Naive thymus-derived CD4-positive, alpha-beta T cell (primary cell): ENCODE results near the gene SLC46A1. TPM values are rescaled to one million over a fixed set of nuclear protein-coding genes. Genes with fewer than 3 reads are reported as not detected.

ENCODE experiments used
- ATAC-seq: fragments of 150-1000 bp; cut with Tn5 transposase; 2 replicates; pipeline ENCODE4 v1.10.0; 2021; ENCODE audit warnings: mild to moderate bottlenecking, moderate library complexity
- CTCF ChIA-PET: fragments of 350-600 bp; sonication (Branson Sonifier 250); formaldehyde crosslinking; loops from one replicate; lab custom pipeline; 2021; ENCODE audit warnings: antibody characterized with exemption; lab: Charles Lee
- POLR2A ChIA-PET: fragments of 350-600 bp; sonication (Branson Sonifier 250); formaldehyde crosslinking; loops from one replicate; lab custom pipeline; 2021; ENCODE audit warnings: antibody characterized with exemption, inconsistent platforms; lab: Charles Lee
- DNase-seq, 9 donors: peaks; one replicate each; pipeline versions ENCODE4 v3.0.0 to v3.0.0-alpha.2; 2020 to 2022; ENCODE audit warnings: mixed read lengths in 1 of 9
- H3K27ac ChIP-seq: one replicate; pipeline ENCODE4 v1.7.0; 2013; ENCODE audit warnings: mild to moderate bottlenecking, low read depth, low read length, moderate library complexity
- H3K27me3 ChIP-seq, 2 donors: one replicate each; pipeline ENCODE4 v1.7.0; 2013; ENCODE audit warnings: low read length in 2 of 2, mild to moderate bottlenecking in 2 of 2, moderate library complexity in 2 of 2; ENCODE audit not compliant: control insufficient read depth in 2 of 2, insufficient read depth in 2 of 2
- H3K36me3 ChIP-seq, 3 experiments: 1 replicate in 2 of 3; 2 replicates in 1 of 3; pipeline ENCODE4 v1.7.0; 2013; ENCODE audit warnings: low read length in 3 of 3, mild to moderate bottlenecking in 3 of 3, moderate library complexity in 1 of 3; ENCODE audit not compliant: insufficient read depth in 3 of 3, control insufficient read depth in 2 of 3
- H3K4me1 ChIP-seq, 2 donors: one replicate each; pipeline ENCODE4 v1.7.0; 2013; ENCODE audit warnings: low read length in 2 of 2, mild to moderate bottlenecking in 2 of 2, moderate library complexity in 1 of 2; ENCODE audit not compliant: control insufficient read depth in 2 of 2, insufficient read depth in 2 of 2
- H3K4me3 ChIP-seq: 2 replicates; pipeline ENCODE4 v1.7.0; 2013; ENCODE audit warnings: mild to moderate bottlenecking, low read length
- H3K9me3 ChIP-seq, 3 experiments: 1 replicate in 2 of 3; 2 replicates in 1 of 3; pipeline ENCODE4 v1.7.0; 2013; ENCODE audit warnings: low read length in 3 of 3; ENCODE audit not compliant: control insufficient read depth in 2 of 3
- H3K27ac Mint-ChIP-seq, 9 donors: one replicate each; pipeline ENCODE4 v1.8.0; 2020 to 2022; ENCODE audit warnings: mixed read lengths in 9 of 9, mild to moderate bottlenecking in 8 of 9, moderate library complexity in 5 of 9, inconsistent platforms in 2 of 9
- H3K27me3 Mint-ChIP-seq, 5 donors: one replicate each; pipeline ENCODE4 v1.8.0; 2021 to 2022; ENCODE audit warnings: mixed read lengths in 5 of 5, mild to moderate bottlenecking in 1 of 5
- H3K36me3 Mint-ChIP-seq, 5 donors: one replicate each; pipeline ENCODE4 v1.8.0; 2020 to 2022; ENCODE audit warnings: mixed read lengths in 5 of 5, mild to moderate bottlenecking in 3 of 5, inconsistent platforms in 1 of 5
- H3K4me1 Mint-ChIP-seq, 7 donors: one replicate each; pipeline ENCODE4 v1.8.0; 2020 to 2022; ENCODE audit warnings: mixed read lengths in 7 of 7, mild to moderate bottlenecking in 3 of 7, inconsistent platforms in 1 of 7
- H3K4me3 Mint-ChIP-seq, 10 donors: one replicate each; pipeline ENCODE4 v1.8.0; 2020 to 2022; ENCODE audit warnings: mild to moderate bottlenecking in 10 of 10, mixed read lengths in 10 of 10, moderate library complexity in 6 of 10, inconsistent platforms in 2 of 10
- H3K9me3 Mint-ChIP-seq, 11 donors: one replicate each; pipeline ENCODE4 v1.8.0; 2020 to 2022; ENCODE audit warnings: mixed read lengths in 11 of 11, mild to moderate bottlenecking in 4 of 11, inconsistent platforms in 1 of 11, moderate library complexity in 1 of 11
- intact Hi-C, 2 donors: fragments of 100-400 bp; cut with micrococcal nuclease; formaldehyde crosslinking; loops; one replicate each; pipeline ENCODE4 v1.15.1; 2023
- polyA plus RNA-seq, 2 donors: library from polyadenylated mRNA; unstranded; fragments of 300-500 nt; fragmentation: Illumina TruSeq; gene quantifications; one replicate each; pipeline ENCODE4 v1.2.3, GENCODE V29; 2021
- total RNA-seq, 6 experiments: library from RNA in 5 of 6; stranded (reverse) in 5 of 6; gene quantifications; 1 replicate in 5 of 6; 2 replicates in 1 of 6; pipeline ENCODE4 v1.2.3 and lab custom pipeline; 2021 to 2026

The SLC46A1 gene
- total and polyA plus RNA-seq, 7 experiments from 2014 or later: 1.8 to 5.1 (median 3.3) TPM

GRCh38 chr17:28416703-28417311 is 10.8 kb upstream of the SLC46A1 start:
- Histone ChIP-seq H3K9me3 (no peaks in the 10 kb centered on the region), H3K27ac (no peak overlapping the region), H3K36me3 (no peaks in the 10 kb centered on the region), H3K4me1 (no peaks in the 10 kb centered on the region), H3K27me3 (no peaks in the 10 kb centered on the region), H3K4me3 (no peak overlapping the region)
- Mint-ChIP-seq H3K4me3 (peak overlapping the region in 1 of 10 donors; percentile 12), H3K9me3 (peaks cover 0 to 2% (median 0%) of the 10 kb centered on the region in 11 donors), H3K27me3 (peaks cover 0 to 27% (median 8%) of the 10 kb centered on the region in 5 donors), H3K4me1 (peaks cover 0 to 6% (median 4%) of the 10 kb centered on the region in 7 donors), H3K27ac (no peak overlapping the region), H3K36me3 (no peaks in the 10 kb centered on the region)
- ChIA-PET POLR2A (interaction anchor here (0.7 to 1.5 kb wide), 4 partner anchors 59 to 504 kb away, joined by 3 to 5 read pairs (median 4); partner anchors contain the start of genes IFT20 and TNFAIP1), CTCF (interaction anchor here (0.7 to 2.0 kb wide), 12 partner anchors 10 to 611 kb away, joined by 3 to 15 read pairs (median 4); partner anchors contain the start of genes POLDIP2, SLC46A1, TMEM97 and VTN)
- DNase-seq (peak; percentile 18 to 58 (median 40)), ATAC-seq (peak; percentile 89)
- intact Hi-C loops: loop anchor here (1.0 to 5.0 kb wide), 7 partner anchors 35 to 612 kb away; partner anchors contain the start of genes IFT20 (in 1 of the 2), SARM1 (in 1 of the 2), TMEM97 (in 1 of the 2) and TNFAIP1 (in 1 of the 2)

DNA sequence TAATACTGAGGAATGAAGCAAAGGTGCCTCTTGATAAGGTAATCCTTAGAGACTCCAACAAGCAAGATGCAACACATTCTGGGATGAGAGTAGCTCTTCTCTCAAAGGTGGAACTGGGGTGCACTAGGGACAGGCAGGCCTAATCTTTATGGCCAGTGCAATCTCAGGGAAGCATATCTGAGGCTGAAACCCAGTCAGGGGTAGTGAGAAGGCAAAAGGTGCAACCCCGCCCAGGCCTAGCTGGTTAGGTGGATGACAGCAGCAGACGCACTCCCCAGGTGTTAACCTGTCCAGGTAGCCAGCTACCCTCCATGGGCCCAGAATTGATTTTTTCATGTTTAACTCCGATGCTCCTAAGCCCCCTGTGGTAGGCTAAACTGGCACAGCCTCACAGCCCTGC is 9.9 kb upstream of the SLC46A1 start:
- no peaks in the 10 kb centered on the region for H3K36me3 Mint-ChIP-seq
- Histone ChIP-seq H3K27me3 (no peaks in the 10 kb centered on the region), H3K9me3 (no peaks in the 10 kb centered on the region), H3K4me1 (no peaks in the 10 kb centered on the region), H3K27ac (no peak overlapping the region), H3K36me3 (no peaks in the 10 kb centered on the region), H3K4me3 (no peak overlapping the region)
- H3K9me3 Mint-ChIP-seq: peaks cover 0 to 2% (median 0%) of the 10 kb centered on the region in 11 donors
- peaks cover 0 to 6% (median 4%) of the 10 kb centered on the region in 7 donors for H3K4me1 Mint-ChIP-seq
- intact Hi-C loops: loop anchor here (1.0 to 5.0 kb wide), 6 partner anchors 34 to 611 kb away; partner anchors contain the start of genes IFT20 (in 1 of the 2), SARM1 (in 1 of the 2), TNFAIP1 (in 1 of the 2) and VTN (in 1 of the 2)
- ATAC-seq: no peak
- ChIA-PET CTCF (interaction anchor here (0.7 to 2.0 kb wide), 7 partner anchors 9 to 184 kb away, joined by 3 to 15 read pairs (median 4); partner anchors contain the start of genes SLC46A1, TMEM97 and VTN), POLR2A (no interaction called here)
- no peak overlapping the region for H3K27ac Mint-ChIP-seq
- H3K27me3 Mint-ChIP-seq: peaks cover 0 to 29% (median 8%) of the 10 kb centered on the region in 5 donors
- H3K4me3 Mint-ChIP-seq: no peak overlapping the region
- no peak for DNase-seq

DNA sequence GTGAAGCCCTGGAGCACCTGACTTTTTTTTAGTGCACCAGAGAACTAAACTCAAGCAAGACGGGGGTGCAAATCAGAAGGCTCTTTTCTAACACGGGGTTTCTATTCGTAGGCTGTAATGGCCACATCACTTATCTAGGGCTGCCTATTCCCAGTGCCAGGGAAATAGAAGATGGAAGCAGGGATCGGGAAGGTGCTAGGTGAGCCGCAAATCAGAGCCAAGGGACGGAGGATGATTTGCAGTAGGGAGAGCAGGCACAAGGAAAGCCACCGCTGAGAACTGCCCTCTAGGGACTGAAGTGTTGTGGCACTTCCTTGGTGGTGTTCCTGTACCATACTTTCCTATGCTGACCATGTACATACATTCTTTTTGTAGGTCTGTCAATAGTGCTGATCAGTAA is 7.8 kb upstream of the SLC46A1 start:
- Histone ChIP-seq H3K36me3 (no peaks in the 10 kb centered on the region), H3K4me3 (no peak overlapping the region), H3K27me3 (no peaks in the 10 kb centered on the region), H3K27ac (no peak overlapping the region), H3K9me3 (no peaks in the 10 kb centered on the region), H3K4me1 (no peaks in the 10 kb centered on the region)
- POLR2A ChIA-PET: no interaction called here
- intact Hi-C loops: no loop called here
- H3K4me3 Mint-ChIP-seq: no peak overlapping the region
- peaks cover 0 to 6% (median 4%) of the 10 kb centered on the region in 7 donors for H3K4me1 Mint-ChIP-seq
- H3K36me3 Mint-ChIP-seq: no peaks in the 10 kb centered on the region
- ATAC-seq (no peak), DNase-seq (no peak)
- CTCF ChIA-PET: no interaction called here
- H3K27me3 Mint-ChIP-seq: peaks cover 0 to 37% (median 8%) of the 10 kb centered on the region in 5 donors
- no peak overlapping the region for H3K27ac Mint-ChIP-seq
- H3K9me3 Mint-ChIP-seq: peaks cover 0 to 2% (median 0%) of the 10 kb centered on the region in 11 donors

DNA sequence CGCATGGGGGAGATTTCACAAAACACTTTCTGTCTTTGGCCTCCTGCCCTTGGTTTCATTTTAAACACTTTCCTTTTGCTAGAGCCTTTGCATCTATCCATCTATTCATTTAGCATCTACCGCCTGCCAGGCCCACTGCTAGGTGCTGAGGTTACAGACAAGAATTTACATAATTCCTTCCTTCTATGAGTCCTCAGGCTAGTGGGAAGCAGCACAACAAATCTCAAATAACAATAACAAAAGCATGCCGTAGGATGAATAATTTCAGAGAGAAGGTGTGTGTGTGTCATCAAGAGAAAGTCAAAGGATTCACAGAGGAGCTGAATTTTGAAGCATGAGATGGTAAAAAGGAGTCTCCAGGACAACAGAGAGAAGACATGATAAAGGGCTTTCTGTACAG is 6.1 kb upstream of the SLC46A1 start:
- H3K4me1 Mint-ChIP-seq: peaks cover 0 to 6% (median 4%) of the 10 kb centered on the region in 7 donors
- DNase-seq: no peak
- Histone ChIP-seq H3K4me1 (no peaks in the 10 kb centered on the region), H3K9me3 (no peaks in the 10 kb centered on the region), H3K27ac (no peak overlapping the region), H3K36me3 (no peaks in the 10 kb centered on the region), H3K27me3 (no peaks in the 10 kb centered on the region), H3K4me3 (no peak overlapping the region)
- peaks cover 0 to 45% (median 16%) of the 10 kb centered on the region in 5 donors for H3K27me3 Mint-ChIP-seq
- no peaks in the 10 kb centered on the region for H3K36me3 Mint-ChIP-seq
- intact Hi-C loops: no loop called here
- H3K27ac Mint-ChIP-seq: no peak overlapping the region
- ChIA-PET CTCF (no interaction called here), POLR2A (no interaction called here)
- no peak for ATAC-seq
- H3K4me3 Mint-ChIP-seq: no peak overlapping the region
- peaks cover 0 to 2% (median 0%) of the 10 kb centered on the region in 11 donors for H3K9me3 Mint-ChIP-seq

- no peaks in the 10 kb centered on the region for H3K9me3 Mint-ChIP-seq
- H3K36me3 ChIP-seq: no peaks in the 10 kb centered on the region
- ChIA-PET CTCF (interaction anchor here (4.0 kb wide), 1 partner anchor 9 kb away, joined by 15 read pairs; no protein-coding TSS in a partner anchor), POLR2A (no interaction called here)
- peaks cover 0 to 9% of the 10 kb centered on the region in 2 donors for H3K4me1 ChIP-seq
- no peak for ATAC-seq
- peaks cover 4 to 18% (median 9%) of the 10 kb centered on the region in 7 donors for H3K4me1 Mint-ChIP-seq
- H3K4me3 ChIP-seq: no peak overlapping the region
- peak overlapping the region in 3 of 10 donors; percentile 9 to 54 (median 16) for H3K4me3 Mint-ChIP-seq
- no peaks in the 10 kb centered on the region for H3K36me3 Mint-ChIP-seq
- peaks cover 0 to 34% (median 8%) of the 10 kb centered on the region in 5 donors for H3K27me3 Mint-ChIP-seq
- intact Hi-C loops: loop anchor here in 1 of 2 donors (5.0 kb wide), 1 partner anchor 36 kb away; the partner anchor contains the start of genes SARM1 and VTN
- no peak for DNase-seq
- H3K27ac Mint-ChIP-seq: no peak overlapping the region
- H3K27ac ChIP-seq: no peak overlapping the region
- no peaks in the 10 kb centered on the region for H3K27me3 ChIP-seq
- H3K9me3 ChIP-seq: no peaks in the 10 kb centered on the region
Observed at GRCh38 chr17:28407974-28408306, 1.9 kb upstream of the SLC46A1 start.

- ATAC-seq (no peak), DNase-seq (no peak)
- peaks cover 0 to 9% of the 10 kb centered on the region in 2 donors for H3K4me1 ChIP-seq
- H3K27ac Mint-ChIP-seq: peak overlapping the region in 1 of 9 donors; percentile 30
- no peak overlapping the region for H3K27ac ChIP-seq
- no peaks in the 10 kb centered on the region for H3K9me3 ChIP-seq
- peaks cover 4 to 18% (median 9%) of the 10 kb centered on the region in 7 donors for H3K4me1 Mint-ChIP-seq
- no peak overlapping the region for H3K4me3 ChIP-seq
- no peaks in the 10 kb centered on the region for H3K9me3 Mint-ChIP-seq
- H3K27me3 Mint-ChIP-seq: peaks cover 0 to 31% (median 8%) of the 10 kb centered on the region in 5 donors
- no peaks in the 10 kb centered on the region for H3K27me3 ChIP-seq
- intact Hi-C loops: loop anchor here in 1 of 2 donors (5.0 kb wide), 1 partner anchor 35 kb away; the partner anchor contains the start of genes SARM1 and VTN
- H3K36me3 ChIP-seq: no peaks in the 10 kb centered on the region
- CTCF ChIA-PET: interaction anchor here (4.0 kb wide), 1 partner anchor 10 kb away, joined by 15 read pairs; no protein-coding TSS in a partner anchor
- POLR2A ChIA-PET: no interaction called here
- no peaks in the 10 kb centered on the region for H3K36me3 Mint-ChIP-seq
- H3K4me3 Mint-ChIP-seq: peak overlapping the region in 8 of 10 donors; percentile 1 to 86 (median 38)
Observed at GRCh38 chr17:28407130-28407973, 1.3 kb upstream of the SLC46A1 start.
